Activated gamma-delta T cell treated with anti-CD3 and anti-CD28 coated beads, Interleukin-2, amount 50 U/mL, for 16 hours (primary cell): ENCODE measurements around the gene NISCH.

ENCODE experiments used
- DNase-seq: peaks from one replicate; pipeline ENCODE4 v3.0.0-alpha.2; 2020; ENCODE audit warnings: low read depth

Gene NISCH

GRCh38 chr3:52435246-52436101 lies 19.9 kb upstream of the NISCH start:
- DNase-seq = no peak

DNA sequence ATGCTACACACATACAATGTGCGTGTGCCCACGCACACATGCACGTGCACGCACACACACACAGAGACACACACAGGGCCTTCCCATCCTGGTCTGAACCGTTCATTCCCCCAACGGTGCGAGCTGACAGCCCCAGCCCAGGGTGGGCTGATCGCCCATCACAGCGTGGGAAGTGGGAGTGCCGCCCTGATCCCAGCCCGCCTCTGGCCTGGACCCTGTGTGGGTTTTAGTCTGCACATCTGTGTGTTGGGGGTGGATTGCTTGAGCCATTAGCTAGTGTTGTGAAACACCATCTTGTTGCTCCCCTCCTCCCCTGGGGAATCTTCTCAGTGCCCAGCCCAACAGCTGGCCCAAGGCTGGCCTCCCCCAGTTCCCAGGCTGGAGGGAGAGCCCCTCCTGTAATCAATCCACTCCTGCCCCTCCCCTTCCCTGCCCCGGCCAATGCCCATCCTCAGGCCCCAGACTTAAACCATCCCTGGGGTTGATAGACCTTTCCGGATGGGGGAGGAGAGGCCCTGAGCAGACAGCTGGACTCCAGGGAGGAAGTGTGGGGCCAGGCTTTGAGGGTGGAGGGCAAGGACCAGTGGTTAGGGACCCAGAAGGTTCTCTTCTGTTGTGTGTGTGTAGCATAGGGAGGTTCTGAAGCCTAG lies 18.8 kb upstream of the NISCH start:
- DNase-seq = no peak

GRCh38 chr3:52437326-52438103 lies 17.9 kb upstream of the NISCH start:
- no peak for DNase-seq

DNA sequence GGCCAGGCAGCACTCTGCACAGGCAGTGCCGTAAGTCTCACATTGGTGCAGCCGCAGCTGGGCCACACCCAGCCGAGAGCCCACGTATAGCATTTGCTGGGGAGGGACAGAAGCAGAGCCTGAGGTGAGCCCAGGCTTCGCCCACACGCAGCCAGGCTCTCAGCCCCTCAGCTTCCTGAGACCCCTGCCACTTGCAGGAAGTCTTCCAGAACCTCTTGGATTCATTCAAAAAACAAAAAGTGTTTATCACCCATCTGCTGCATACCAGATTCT lies 17.4 kb upstream of the NISCH start:
- DNase-seq = no peak

GRCh38 chr3:52438579-52439425 lies 16.6 kb upstream of the NISCH start:
- no peak for DNase-seq

DNA sequence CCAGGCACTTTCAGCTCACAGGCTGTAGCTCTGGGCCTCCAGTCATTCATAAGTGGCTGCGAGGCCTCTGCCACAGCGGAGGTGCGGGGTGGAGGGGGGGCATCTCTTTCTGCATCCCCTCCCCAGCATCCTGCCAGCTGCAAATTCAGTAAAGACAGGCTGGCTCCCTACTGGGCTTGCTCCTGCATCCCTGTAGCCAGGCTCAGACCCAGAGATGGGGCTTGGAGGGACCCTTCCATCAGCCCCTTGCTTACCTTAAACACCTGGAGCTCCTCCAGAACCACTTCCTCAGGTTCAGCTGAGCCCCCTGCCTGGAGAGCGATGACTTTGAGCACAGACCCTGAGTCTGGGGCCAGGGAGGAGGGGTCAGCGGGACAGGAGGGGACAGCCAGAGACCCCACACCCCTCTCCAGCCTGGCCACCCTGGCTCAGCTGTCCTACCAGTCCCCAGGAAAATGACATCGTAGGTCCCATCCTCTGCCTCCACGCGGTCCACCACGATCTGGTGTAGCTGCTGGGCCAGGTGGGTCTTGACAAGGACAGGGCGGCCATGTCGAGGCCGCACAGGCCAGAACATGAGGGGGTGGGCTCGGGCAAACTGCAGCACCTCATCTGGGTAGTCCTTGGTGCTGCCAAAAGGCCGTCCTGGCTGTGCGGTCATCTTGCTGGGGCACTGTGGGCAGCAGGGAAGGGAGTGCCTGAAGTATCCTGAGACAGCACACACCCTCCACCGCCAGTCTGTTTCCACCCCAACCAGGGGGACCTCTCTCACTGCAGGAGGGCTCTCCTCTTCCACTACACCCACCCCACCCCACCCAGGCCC lies 15.8 kb upstream of the NISCH start:
- DNase-seq = no peak

GRCh38 chr3:52440249-52440551 lies 15.2 kb upstream of the NISCH start:
- DNase-seq = no peak

GRCh38 chr3:52440671-52441070 lies 14.7 kb upstream of the NISCH start:
- DNase-seq = no peak

DNA sequence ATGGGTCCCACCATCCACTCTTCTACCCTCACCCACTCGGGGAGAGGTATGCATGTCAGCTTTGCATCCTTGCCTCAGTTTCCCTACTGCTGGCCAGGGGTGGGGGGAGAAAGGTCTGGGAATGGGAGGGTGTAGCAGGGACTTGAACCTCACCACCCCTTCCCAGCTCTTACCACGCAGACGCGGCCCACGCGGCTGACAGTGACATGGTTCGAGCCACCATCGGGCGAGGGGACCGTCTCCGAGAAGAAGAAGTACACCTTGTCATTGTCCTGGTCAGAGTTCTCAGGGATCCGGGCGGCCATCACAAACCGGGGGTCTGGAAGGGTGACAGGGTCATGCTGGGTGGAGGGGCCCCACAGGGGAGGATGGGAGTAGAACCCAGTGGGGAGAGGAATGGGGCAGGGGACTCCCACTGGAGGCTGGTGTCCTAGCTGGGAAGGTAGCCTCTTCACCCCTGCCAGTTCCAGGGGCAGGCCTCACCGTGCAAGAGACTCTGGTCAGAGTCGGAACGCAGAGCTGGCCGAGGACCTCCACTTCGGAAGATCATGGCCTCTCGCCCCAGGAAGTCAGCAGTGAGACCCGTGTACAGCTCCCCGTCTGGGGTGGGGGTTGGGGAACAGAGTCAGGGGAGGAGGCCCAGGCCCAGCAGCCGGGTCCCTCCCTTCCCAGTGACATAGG lies 14.2 kb upstream of the NISCH start:
- DNase-seq = no peak

DNA sequence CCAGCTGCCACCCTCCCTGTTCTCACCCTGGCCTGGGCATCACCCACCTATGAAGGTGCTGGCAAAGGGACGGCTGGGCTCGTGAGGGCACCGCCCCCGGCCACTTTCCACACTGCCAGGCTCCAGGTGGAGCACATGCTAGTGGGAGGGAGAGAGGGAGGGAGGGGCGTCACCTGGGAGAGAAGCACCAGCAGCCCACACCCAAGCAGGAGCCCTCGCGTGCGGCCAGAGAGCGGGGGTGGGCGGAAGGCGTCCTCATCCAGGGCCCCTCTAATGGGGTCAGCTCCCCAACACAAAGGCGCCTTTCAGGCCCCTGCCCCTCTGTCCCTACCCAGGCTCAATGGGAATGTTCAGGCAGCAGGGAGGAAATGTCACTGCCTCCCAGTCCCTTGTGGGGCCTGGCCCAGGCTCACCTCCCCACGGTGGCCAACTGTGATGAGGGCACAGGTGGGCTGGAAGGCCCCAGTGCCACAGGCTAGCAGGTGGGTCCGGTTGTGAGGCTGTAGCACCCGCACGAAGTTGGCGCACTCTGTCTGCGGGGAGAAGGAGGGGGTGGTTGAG lies 13.6 kb upstream of the NISCH start:
- DNase-seq = no peak

DNA sequence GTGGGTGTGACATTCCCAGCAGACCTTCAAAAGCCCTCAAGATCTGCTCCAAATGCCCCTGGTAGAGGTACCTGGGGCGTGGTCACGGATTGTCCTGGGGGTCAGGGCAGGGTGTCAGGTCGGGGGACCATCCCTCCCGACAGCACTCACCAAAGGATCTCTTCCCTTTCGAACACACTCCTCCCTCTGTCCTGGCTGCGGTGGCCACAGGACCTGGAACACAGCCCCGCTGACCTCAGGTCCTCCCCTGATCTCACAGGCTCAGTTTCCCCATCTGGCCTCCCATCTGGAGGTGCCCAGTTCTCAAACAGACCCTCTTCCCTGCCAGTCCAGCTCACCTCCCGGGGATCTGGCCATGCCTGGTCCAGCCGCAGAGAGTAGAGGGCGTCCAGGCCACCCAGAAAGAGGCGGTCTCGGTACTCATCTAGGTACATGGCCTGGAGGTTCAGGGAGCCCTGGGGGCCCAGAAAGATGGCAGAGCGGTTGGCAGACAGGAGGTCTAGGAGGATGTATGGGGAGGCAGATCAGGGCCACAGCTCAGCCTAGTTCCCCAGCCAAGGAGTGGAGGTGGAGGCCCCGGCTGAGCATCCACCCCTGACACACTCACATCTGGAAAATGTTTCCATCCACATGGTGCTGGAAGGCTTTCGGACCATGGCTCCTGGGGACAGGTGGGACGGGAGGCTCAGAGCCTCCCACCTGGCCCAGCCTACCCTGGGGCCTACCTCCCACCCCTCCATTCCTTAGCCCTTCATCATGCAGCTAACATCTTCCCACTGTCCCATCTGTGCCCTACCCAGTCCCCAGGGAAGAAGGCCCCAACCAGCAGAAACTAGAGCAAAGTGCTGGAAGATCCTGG lies 12.8 kb upstream of the NISCH start:
- no peak for DNase-seq

DNA sequence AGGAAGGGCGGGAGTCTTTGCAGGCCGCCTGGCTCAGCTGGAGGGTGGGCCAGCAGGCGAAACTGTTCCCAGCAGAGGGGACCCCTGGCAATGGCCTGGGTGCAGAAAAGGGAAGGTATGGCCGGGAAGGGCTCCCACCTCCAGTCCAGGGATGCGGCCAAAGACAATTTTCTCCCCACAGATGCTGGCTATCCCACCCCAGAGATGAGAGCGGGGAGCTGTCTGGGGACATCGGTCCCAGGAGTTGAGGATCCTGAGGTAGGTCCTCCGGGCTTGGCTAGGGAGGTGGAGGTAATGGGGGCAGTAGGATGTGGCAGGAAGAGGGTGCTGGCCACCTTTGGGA lies 12.2 kb upstream of the NISCH start:
- DNase-seq = no peak

GRCh38 chr3:52443791-52444687 lies 11.4 kb upstream of the NISCH start:
- no peak for DNase-seq

DNA sequence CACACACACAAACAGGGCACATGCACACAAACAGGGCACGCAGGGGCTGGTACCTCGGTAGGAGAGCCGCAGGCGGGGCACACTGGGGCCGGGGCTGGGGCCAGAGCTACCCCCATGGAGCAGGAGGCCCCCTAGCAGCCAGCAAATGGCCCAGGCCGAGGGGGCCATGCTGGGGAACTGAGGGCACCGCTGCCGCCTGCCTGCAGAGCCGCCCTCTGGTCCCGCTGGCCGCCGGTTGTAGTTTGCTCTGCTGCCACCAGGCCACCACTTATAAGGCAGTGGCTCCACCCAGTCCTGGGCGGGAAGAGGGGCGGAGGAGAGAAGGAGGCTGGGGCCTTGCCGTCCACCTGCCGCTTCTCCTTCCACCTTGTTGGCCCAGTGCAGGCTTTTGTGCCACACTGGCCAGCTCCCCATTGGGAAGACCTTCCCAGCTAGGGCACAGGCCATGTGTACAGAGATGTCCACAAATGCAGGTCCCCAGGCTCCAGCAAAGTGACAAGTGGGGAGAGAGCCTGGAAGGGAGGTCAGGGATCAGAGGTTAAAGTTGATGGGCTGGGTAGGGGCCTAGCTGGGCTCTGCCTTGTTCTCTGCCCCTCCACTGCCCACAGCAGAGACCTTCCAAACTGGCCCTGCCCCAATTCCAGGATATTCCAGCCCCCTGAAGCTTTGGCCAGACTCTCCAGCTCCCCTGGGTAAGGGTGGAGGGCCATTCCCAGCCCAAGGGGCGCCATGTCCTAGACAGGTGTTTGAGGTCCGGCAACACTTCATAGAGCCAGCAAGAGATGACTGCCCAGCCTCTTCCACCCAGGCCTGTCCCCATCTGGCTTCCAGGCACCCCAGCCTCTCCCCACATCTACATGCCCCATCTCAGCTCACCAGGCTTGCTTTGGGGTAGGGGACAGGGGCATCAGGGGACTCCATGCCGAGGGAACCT lies 10.3 kb upstream of the NISCH start, which contains the start of gene SEMA3G:
TSS of gene SEMA3G (minus strand) at position 244 of the 934 bp plus-strand sequence. CDS start at position 168, 76 bp downstream.
- DNase-seq = peak; percentile 65

DNA sequence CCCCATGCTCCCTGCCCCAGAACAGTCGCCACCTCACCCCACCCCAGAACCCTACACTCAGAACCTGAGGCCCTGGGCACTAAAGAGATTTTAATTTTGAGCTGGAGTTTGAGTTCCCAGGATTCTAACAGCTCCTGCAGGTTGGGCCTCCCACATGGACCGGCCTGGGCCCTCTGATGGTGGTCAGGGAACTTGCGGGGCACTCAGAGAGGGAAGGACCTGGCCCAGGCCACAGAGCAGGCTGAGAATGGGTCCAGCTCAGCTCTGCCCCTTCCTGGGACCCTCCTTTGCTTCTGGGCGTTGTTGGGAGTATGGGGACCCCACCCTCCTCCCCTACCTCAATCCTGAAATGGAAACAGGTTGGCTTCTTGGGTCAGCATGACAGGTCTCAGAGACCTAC lies 9.4 kb upstream of the NISCH start:
- DNase-seq = no peak

GRCh38 chr3:52446631-52447511 lies 8.5 kb upstream of the NISCH start:
- DNase-seq = peak; percentile 56
